Heart left ventricle (tissue), 13 donors: Measurements from ENCODE around the gene NFIA.

Experiments used
- CTCF ChIP-seq, 12 donors: fragments of 200-600 bp; sonication (generic) in 4 of 12; IDR thresholded peaks; one replicate each; pipeline versions ENCODE4 v1.5.0 to v1.8.0; 2018 to 2022; ENCODE audit warnings: antibody characterized with exemption in 12 of 12, mild to moderate bottlenecking in 5 of 12
- POLR2A ChIP-seq, 2 donors: fragments of 450-650 bp; IDR thresholded peaks; one replicate each; pipeline ENCODE4 v1.6.1; 2017; ENCODE audit warnings: antibody characterized with exemption in 2 of 2, mild to moderate bottlenecking in 2 of 2, moderate library complexity in 2 of 2
- donor health status: ischemic (EF 13 %, LVEDD 7.1; RV severe dilation, severe dysfunction).
- donor health status: DM: no; HTN: yes; CAD: no.
- donor health status: DM: no; HTN: no; CAD: no.
- donor health status: ischemic (EF 25% LVEDD 6.9; RV normal size, moderate dysfunction).
- donor health status: ischemic (EF 25% LVEDD 5.7; RV mildly dilated, moderate dysfunction).
- donor health status: ischemic (EF 35%, LVEDD 5.7; RV mildly dilated, moderate dysfunction).
- donor health status: nonischemic (EF 11% LVEDD 7.7; RV severe dilation, severe dysfunction).
- donor health status: DM: yes; HTN: yes; CAD: no.
- donor health status: PGD.
- donor health status: ischemic (EF 29% LVEDD 5.4; RV normal size, mild dysfunction).
- donor health status: nonischemic (EF 23%, LVEDD 6.1; RV moderate dilation, normal function).

- no peak for TF ChIP-seq CTCF (IDR thresholded peaks at IDR 0.05)
- no peak for TF ChIP-seq POLR2A (IDR thresholded peaks at IDR 0.05)
Observed at GRCh38 chr1:61442544-61442943, 360.2 kb downstream of the NFIA start.
